ENCODE data around the gene THSD4.

GRCh38 chr15:71623111-71623510, 507.8 kb downstream of the THSD4 start:
- TF ChIP-seq CTCF (IDR thresholded peaks at IDR 0.05) (no peak), POLR2AphosphoS5 (IDR thresholded peaks at IDR 0.05; ENCODE audit: low read depth, low read length) (no peak)
